Nucleus accumbens (tissue), 56 donors: ENCODE data around the gene MLXIPL.
"Not testable (repeated sequence)": the region's sequence is repeated elsewhere in the genome, so short reads cannot be mapped to it uniquely, and the experiment has no call there.

Experiments used
- DNase-seq, 56 donors: peaks; one replicate each; lab custom pipeline; 2025; lab: John Stamatoyannopoulos, UW

Gene MLXIPL

DNA sequence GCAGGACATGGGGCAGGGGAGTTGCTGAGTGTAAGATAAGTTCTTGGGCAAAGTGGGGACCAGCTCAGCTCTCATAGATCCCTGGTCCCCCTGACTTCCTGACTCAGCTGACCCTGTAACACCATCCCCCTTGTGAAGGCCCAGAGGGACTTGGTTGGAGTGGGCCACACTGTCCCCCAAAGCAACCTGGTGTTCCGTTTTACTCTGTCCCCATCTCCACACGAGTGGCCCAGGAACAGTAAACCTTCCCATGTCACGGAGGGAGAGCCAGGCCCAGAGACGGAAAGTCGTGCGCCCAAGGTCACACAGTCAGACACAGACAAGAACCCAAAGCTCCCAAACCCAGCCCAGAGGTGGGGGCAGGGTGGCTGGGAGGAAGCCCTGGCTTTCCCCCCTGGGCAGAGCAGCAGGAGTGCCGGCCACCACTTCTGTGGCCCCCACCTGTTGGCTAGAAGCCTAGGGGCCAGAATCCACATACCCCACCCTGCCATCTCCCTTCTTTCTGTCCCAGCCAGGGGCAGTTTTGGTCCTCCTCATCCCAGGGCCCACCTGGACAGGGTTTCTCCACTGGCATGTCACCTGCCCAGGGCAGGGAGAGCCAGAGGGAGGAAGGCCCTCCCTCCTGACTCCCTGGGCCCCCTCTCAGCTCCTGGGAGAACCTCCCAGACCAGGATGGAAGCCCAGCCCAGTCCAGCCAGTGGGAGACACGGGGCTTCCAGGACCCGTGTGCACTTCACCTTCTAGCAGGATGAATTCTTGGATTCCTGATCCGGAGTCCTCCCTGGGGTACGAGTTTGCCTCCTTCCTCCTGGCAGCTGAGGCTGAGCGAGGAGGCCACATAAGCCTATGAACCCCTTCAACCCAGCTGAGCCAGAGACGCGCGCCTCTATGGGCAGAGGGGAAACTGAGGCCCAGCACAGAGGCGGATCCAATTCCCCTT lies 22.7 kb upstream of the MLXIPL start:
- no peak for DNase-seq

DNA sequence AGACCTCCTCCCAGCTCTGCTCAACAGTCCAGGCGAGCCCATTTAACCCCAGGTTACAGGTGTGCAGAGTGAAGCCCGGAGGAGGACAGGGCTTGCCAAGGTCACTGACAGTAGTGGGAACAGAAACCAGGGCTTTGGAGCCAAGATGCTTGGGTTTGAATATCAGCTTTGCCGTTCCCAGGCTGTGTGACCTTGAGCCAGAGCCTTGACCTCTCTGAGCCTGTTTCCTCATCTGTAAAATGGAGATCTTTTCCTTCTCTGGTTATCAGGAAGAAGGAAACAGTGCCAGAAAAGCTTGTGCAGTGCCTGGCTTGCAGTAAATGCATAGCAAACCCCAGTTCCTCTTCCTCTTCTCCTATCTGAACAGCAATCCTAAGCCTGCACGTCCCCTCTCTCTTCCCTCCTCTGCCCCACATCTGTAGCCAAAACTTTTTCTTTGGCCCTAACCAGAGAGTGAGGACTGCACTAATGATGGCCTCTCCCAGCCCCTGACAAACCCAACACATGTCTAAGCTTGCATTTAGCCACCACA lies 21.4 kb upstream of the MLXIPL start:
- DNase-seq = no peak

GRCh38 chr7:73644688-73645286 lies 20.5 kb upstream of the MLXIPL start:
- no peak for DNase-seq

- DNase-seq = no peak
Observed at GRCh38 chr7:73642834-73643233, 18.5 kb upstream of the MLXIPL start.

- no peak for DNase-seq
Observed at GRCh38 chr7:73638911-73639310, 14.6 kb upstream of the MLXIPL start.

DNA sequence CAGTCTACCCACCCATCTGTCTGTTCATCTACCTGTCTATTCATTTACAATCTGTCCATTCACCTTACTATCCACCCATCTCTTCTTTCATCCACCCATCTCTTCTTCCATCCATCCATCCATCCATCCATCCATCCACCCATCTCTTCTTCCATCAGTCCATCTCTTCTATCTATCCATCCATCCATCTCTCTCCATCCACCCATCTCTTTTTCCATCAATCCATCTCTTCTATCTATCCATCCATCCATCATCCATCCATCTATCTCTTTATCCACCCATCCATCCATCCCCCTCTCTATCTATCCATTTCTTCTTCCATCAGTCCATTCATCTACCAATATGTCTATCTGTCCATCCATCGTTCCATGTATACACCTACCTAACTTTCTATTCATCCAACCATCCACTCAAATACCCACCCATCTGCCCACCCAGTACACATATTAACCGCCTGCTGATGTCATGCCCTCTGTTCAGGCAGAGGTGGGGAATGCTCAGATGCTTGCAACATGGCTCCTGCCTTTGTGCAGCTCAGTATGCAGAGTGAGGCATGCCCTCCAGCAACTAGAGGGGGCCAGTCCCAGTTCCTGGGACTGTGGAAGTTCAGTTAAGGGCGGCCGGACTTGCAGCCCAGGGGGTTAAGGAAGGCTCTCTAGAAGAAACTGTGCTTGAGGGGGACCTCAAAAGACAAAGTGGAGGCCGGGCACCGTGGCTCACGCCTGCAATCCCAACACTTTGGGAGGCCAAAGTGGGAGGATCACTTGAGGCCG lies 11.3 kb upstream of the MLXIPL start:
- no peak for DNase-seq

DNA sequence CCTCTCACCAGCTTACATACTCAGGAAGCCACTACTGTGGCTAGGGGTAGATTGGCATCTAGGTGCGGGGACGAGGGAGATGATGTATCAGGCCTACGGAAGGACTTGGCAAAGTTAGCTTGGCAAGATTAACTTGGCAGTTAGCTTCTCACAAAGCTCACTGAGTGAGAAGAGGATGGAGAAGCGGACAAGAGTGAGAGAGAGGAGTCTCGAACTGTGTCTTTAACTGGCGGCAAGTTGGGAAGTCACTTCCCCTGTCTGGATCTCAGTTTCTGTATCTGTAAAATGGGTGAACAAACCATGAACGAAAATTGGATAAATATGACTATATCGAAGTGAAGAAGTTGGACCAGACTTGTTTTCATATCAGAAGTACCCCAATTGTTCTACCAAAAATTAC lies 9.5 kb upstream of the MLXIPL start:
- no peak for DNase-seq

GRCh38 chr7:73633323-73633722 lies 9.0 kb upstream of the MLXIPL start:
- no peak for DNase-seq

DNA sequence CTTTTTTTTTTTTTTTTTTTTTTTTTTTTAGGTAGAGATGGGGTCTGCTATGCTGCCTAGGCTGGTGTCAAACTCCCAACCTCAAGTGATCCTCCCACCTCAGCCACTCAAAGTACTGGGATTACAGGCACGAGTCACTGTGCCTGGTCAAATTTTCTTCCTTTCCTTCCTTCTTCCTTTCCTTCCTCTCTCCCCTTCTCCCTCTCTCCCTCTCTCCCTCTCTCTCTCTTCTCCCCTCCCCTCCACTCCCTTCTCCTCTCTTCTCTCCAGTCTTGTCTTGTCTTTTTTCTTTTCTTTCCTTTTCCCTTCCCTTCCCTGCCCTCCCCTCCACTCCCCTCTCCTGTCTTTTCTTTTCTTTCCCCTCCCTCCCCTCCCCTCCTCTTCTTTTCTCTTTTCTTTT lies 7.2 kb upstream of the MLXIPL start:
- DNase-seq = no peak

- DNase-seq = no peak
Observed at GRCh38 chr7:73628504-73628903, 4.2 kb upstream of the MLXIPL start.

GRCh38 chr7:73626814-73627213 lies 2.5 kb upstream of the MLXIPL start:
- DNase-seq = no peak

DNA sequence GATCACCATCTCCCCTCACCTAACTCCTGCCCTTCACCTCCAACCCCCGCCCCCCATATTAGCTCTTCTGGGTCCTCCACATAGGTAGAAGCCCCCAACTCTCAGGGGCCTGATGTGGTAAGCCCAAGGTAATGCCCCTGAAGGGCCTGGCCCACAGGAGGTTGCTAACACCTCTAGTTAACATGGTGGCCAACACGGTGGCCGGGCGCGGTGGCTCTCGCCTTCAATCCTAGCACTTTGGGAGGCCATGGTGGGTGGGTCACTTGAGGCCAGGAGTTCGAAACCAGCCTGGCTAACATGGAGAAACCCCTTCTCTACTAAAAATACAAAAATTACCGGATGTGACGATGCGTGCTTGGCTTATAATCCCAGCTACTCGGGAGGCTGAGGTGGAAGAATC lies 954 bp upstream of the MLXIPL start:
- DNase-seq = no peak

DNA sequence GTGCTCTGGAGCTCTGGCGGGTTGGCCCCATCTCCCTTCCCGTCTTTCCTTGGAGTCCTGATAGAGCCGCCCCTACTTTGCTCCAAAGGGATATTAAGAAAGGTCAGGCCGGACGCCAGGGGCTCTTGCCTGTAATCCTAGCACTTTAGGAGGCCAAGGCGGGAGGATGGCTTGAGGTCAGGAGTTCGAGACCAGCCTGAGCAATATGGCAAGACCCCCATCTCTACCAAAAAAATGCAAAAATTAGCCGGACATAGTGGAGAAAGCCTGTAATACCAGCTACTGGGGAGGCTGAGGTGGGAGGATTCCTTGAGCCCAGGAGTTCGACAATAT lies 313 bp upstream of the MLXIPL start:
- DNase-seq = no peak

DNA sequence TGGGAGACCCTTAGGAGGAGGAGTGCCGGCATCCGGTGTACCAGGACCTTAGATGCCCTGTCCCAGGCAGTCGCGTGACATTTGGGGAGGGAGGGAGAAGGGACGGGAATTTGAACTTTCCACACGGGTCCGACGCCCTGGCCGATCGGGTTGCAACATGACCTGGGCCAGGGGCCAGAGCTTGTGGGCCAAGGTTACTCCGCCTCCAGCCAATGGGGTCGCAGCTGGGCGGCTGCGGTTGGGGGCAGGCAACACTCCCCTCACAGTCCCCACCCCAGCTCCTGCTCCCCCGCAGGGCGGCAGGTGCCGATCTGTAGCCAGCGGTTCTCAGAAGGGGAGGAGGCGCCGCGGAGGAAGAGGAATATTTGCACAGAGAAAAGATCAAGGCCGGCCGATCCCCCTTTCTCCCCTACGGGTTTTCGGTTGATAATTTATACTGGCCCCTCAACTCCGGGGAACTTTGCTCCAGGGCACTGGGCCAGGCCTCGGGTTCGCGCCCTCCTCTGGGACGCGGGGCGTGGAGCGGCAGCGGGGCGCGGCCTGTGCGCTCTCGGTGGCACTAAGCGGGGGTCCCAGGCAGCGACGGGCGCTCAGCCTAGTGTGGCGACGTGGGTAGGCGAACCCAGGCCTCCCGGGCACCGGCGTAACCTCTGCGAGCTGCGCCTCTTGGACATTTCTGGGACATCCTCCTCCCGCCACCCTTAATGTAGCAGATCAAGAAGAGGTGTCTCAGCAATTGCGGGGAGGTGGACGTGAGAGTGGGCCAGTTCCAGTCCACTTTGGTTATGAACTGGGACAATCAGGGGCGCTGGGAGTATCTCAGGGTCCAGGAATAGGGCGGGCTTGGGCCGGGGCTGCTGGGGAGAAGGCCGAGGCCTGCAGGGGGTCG lies 1.2 kb downstream of the MLXIPL start:
- DNase-seq = peak in 1 of 56 donors; percentile 14

DNA sequence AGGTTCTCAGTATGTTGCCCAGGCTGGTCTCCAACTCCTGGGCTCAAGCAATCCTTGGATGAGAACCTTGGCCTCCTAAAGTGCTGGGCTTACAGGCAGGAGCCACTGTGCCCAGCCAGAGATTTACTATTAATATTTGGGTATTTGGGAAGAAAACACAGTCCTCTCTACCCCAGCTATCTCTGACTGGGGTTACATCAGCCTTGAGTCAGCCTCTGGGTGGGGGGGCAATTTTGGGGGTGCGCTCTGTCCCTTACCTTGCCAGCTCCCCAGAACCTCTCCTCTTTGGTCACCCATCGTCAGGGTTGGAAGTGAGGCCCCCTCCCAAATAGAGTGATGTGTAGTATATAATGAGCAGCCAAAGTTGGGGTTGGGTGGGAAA lies 1.8 kb downstream of the MLXIPL start:
- no peak for DNase-seq

GRCh38 chr7:73621168-73622063 lies 2.9 kb downstream of the MLXIPL start:
- no peak for DNase-seq

DNA sequence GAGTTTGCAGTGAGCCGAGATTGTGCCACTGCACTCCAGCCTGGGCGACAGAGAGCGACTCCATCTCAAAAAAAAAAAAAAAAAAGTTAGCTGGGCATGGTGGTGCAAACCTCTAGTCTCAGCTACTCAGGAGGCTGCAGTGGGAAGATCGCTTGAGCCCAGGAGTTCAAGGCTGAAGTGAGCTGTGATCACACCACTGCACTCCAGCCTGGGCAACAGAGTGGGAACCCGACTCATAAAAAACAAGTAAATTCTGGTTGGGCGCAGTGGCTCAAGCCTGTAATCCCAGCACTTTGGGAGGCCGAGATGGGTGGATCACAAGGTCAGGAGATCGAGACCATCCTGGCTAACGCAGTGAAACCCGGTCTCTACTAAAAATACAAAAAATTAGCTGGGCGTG lies 4.9 kb downstream of the MLXIPL start:
- DNase-seq = not testable (repeated sequence)

- DNase-seq = no peak
Observed at GRCh38 chr7:73618538-73618937, 5.8 kb downstream of the MLXIPL start.

DNA sequence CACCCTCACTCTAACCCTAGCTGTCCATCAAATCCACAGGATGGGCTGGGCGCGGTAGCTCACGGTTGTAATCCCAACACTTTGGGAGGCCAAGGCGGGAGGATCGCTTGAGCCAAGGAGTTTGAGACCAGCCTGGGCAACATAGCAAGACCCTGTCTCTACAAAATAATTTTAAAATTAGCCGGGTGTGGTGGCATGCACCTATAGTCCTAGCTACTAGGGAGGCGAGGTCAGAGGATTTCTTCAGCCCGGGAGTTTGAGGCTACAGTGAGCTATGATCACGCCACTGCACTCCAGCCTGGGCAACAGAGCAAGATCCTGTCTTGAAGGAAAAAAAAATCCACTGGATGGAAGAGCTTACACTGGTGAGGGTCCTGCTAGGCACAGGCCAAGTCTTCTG lies 6.8 kb downstream of the MLXIPL start:
- DNase-seq = not testable (repeated sequence)
